Ramos (cell line): ENCODE results near the gene OCIAD1.
"Not testable (repeated sequence)": the region's sequence is repeated elsewhere in the genome, so short reads cannot be mapped to it uniquely, and the experiment has no call there.

Experiments
- in situ Hi-C: fragments of 300-500 bp; cut with MboI; formaldehyde crosslinking; loops from one replicate; pipeline ENCODE4 v1.14.3; 2022; ENCODE audit warnings: low sequenced_read_pairs; ENCODE audit not compliant: unreplicated experiment

Gene OCIAD1

DNA sequence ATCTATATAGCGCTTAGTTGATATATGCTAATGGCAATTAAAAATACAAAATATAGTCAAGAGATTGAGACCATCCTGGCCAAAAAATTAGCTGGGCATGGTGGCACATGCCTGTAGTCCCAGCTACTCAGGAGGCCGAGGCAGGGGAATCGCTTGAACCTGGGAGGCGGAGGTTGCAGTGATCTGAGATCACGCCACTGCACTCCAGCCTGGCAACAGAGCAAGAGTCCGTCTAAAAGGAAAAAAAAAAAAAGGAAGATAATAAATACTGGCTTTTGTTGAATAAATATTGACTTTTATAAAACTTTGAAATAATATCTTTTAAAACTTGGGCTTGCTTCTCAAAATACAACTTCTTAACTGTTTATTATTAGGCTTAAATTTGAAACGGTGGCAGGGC lies 14.6 kb upstream of the OCIAD1 start:
- in situ Hi-C loops, result not testable (repeated sequence)

- in situ Hi-C loops, result no loop called here
Measured at GRCh38 chr4:48816971-48817370, 13.9 kb upstream of the OCIAD1 start.

DNA sequence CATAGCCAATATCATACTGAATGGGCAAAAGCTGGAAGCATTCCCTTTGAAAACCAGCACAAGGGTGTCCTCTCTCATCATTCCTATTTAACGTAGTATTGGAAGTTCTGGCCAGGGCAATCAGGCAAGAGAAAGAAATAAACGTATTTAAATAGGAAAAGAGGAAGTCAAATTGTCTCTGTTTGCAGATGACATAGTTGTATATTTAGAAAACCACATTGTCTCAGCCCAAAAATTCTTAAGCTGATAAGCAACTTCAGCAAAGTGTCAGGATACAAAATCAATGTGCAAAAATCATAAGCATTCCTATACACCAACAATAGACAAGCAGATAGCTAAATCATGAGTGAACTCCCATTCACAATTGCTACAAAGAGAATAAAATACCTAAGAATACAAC lies 9.5 kb upstream of the OCIAD1 start:
- in situ Hi-C loops, result not testable (repeated sequence)

DNA sequence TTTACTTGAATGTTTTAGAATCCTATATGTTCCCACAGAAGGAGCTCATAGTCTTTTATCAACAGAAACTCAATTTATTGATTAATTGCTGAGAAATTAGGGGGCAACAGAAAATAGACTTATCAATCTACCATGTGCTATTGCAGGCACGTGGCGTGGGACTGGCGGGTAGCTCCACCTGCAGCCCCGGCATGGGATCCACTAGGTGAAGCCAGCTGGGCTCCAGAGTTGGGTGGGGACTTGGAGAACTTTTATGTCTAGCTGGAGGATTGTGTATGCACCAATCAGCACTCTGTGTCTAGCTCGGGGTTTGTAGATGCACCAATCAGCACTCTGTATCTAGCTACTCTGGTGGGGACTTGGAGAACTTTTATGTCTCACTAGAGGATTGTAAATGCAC lies 3.3 kb upstream of the OCIAD1 start:
- in situ Hi-C loops, result no loop called here

DNA sequence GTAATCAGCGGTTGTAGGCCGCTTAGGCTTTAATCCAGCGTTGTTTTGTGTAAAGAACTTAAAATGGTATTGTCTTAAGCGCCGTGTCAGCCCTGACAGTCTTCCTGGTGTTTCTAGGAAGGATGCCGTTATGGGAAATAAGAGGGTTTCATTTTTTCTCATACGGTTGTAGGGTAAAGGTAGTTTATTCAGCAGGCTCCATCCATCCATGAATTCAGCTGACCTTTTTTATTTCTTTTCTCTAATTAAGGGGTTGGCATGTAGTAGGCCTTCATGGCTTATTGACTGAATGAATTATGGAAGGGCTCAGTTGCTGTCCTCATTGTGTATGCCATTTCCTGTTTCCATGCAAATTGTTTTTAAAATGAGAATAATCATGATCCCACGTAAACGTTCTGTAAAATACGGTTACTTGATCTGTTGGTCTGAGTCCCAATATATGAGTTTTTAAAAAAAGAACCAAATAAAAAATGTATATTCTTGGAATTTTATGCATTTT lies 693 bp downstream of the OCIAD1 start:
- in situ Hi-C loops, result no loop called here

DNA sequence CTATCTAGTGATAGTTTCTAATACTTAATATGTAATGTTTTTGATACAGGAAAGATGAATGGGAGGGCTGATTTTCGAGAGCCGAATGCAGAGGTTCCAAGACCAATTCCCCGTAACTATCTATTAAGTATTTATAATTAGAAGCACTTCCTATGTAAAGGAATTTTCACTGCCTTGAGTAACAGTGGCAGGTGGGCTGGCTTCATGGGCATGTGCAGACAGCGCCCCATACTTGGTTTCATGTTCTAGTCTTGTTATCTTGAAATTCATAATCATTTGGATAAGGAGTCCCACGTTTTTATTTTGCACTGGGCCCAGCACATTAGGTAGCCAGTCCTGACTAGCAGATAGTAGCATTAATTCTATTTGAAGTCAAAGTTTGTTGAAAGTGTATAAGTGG lies 1.7 kb downstream of the OCIAD1 start:
- in situ Hi-C loops, result no loop called here

- in situ Hi-C loops, result no loop called here
Measured at GRCh38 chr4:48836658-48837057, 5.8 kb downstream of the OCIAD1 start.

GRCh38 chr4:48841045-48841827 lies 10.3 kb downstream of the OCIAD1 start:
- in situ Hi-C loops, result no loop called here

GRCh38 chr4:48844843-48845242 lies 14.0 kb downstream of the OCIAD1 start:
- in situ Hi-C loops, result no loop called here

DNA sequence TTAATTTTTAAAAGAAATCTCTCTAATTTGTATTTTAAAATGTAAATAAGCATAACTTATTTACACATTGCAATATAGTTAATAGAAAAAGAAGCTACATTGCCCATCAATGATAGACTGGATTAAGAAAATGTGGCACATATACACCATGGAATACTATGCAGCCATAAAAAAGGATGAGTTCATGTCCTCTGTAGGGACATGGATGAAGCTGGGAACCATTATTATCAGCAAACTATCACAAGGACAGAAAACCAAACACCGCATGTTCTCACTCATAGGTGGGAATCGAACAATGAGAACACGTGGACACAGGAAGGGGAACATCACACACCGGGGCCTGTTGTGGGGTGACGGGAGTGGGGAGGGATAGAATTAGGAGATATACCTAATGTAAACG lies 17.9 kb downstream of the OCIAD1 start:
- in situ Hi-C loops, result not testable (repeated sequence)

GRCh38 chr4:48851651-48852050 lies 20.8 kb downstream of the OCIAD1 start:
- in situ Hi-C loops, result no loop called here

DNA sequence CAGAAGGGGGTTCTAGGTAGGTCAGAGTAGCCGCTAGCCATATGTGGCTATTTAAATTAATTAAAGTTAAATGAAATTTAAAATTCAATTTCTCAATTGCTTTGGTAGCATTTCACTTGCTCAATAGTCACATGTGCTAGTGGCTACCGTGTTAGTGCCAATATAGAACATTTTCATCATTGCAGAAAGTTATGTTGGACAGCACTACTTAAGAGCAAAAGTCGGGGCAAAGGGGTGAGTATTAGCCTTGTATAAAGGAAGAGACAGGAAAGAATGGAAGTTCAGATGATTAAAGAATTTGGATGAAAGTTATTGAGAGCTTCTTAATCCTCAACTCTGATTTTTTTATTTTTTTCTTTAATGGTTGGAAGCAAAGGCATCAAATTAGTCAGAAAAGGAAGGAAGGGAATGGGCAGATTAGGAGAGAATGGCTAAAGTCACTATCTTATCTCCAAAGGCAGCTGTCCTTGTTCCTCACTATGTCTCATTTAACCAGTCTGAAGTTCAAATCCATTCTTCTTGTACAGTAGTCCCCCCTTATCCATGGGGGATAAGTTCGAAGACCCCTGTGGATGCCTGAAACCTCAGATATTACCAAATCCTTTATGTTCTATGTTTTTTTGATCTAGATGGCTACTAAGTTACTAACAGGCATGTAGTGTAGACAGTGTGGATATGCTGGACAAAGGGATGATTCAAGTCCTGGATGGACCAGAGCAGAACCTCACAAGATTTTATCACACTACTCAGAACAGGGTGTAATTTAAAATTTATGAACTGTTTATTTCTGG lies 22.9 kb downstream of the OCIAD1 start:
- in situ Hi-C loops, result no loop called here

DNA sequence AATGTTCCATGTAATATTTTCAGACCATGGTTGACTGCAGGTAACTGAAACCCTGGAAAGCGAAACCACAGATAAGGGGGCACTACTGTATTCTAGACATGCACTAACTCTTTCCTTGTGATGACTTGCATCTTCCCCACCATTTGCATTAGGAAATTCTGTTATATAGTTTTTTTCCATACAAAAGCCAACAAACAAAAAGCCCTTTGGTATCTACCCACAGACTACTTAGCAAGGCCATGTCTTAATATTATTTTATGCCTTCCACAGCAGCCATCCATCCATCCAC lies 23.5 kb downstream of the OCIAD1 start:
- in situ Hi-C loops, result no loop called here

- in situ Hi-C loops, result no loop called here
Measured at GRCh38 chr4:48854982-48855381, 24.1 kb downstream of the OCIAD1 start.

- in situ Hi-C loops, result no loop called here
Measured at GRCh38 chr4:48858130-48858529, 27.2 kb downstream of the OCIAD1 start.

GRCh38 chr4:48862038-48862437 lies 31.1 kb downstream of the OCIAD1 start:
- in situ Hi-C loops, result no loop called here

DNA sequence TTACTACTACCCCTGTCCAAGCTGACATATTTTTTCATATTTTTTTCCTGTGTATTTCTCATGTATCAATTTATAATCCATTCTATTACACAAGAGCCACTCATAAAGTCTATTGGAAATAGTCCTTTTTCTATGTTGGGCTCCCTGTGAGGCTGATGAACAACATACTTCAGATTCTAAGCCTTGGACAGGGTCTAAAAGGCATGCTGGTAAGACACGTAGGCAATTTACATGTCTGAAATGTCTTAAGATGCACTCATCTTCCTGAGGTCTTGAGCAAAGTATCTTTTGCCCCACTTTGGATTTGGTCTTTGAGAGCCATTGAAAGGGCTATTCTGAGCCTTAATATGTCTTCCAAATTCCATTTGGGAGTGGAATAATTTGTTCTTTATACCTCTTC lies 31.8 kb downstream of the OCIAD1 start:
- in situ Hi-C loops, result no loop called here

GRCh38 chr4:48863728-48864127 lies 32.8 kb downstream of the OCIAD1 start:
- in situ Hi-C loops, result no loop called here

DNA sequence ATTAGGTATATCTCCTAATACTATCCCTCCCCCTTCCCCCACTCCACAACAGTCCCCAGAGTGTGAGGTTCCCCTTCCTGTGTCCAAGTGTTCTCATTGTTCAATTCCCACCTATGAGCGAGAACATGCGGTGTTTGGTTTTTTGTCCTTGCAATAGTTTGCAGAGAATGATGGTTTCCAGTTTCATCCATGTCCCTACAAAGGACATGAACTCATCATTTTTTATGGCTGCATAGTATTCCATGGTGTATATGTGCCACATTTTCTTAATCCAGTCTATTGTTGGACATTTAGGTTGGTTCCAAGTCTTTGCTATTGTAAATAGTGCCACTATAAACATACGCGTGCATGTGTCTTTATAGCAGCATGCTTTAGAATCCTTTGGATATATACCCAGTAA lies 33.8 kb downstream of the OCIAD1 start:
- in situ Hi-C loops, result not testable (repeated sequence)

GRCh38 chr4:48877827-48878535 lies 47.1 kb downstream of the OCIAD1 start:
- in situ Hi-C loops, result no loop called here
